Loucy (cell line): Measurements from ENCODE around the gene AMFR.

ENCODE experiments used
- H2AFZ ChIP-seq: fragments of 200-600 bp; sonication (generic); 2 replicates; pipeline ENCODE4 v1.6.0; 2016; ENCODE audit warnings: antibody characterized with exemption, mild to moderate bottlenecking, low read length, moderate library complexity
- H3F3A ChIP-seq: fragments of 200-600 bp; 2 replicates; pipeline ENCODE4 v1.6.0; 2016; ENCODE audit warnings: antibody characterized with exemption, low read depth, mild to moderate bottlenecking
- H3K27me3 ChIP-seq: fragments of 200-600 bp; sonication (generic); 2 replicates; pipeline ENCODE4 v1.6.1; 2014; ENCODE audit warnings: low read length, mild to moderate bottlenecking; ENCODE audit not compliant: insufficient read depth, poor library complexity, severe bottlenecking
- H3K36me3 ChIP-seq: fragments of 200-600 bp; sonication (generic); 2 replicates; pipeline ENCODE4 v1.6.1; 2016; ENCODE audit warnings: low read length; ENCODE audit not compliant: insufficient read depth
- H3K4me1 ChIP-seq: fragments of 200-600 bp; sonication (generic); 2 replicates; pipeline ENCODE4 v1.5.1; 2014; ENCODE audit warnings: low read length, mild to moderate bottlenecking; ENCODE audit not compliant: insufficient read depth, poor library complexity, severe bottlenecking
- H3K4me2 ChIP-seq: fragments of 200-600 bp; sonication (generic); 2 replicates; pipeline ENCODE4 v1.6.0; 2014; ENCODE audit warnings: antibody characterized with exemption, low read length, low read depth, mild to moderate bottlenecking; ENCODE audit not compliant: poor library complexity, severe bottlenecking
- H3K4me3 ChIP-seq: fragments of 200-600 bp; sonication (generic); 2 replicates; pipeline ENCODE4 v1.5.1; 2014; ENCODE audit warnings: low read length, mild to moderate bottlenecking, mixed read lengths; ENCODE audit not compliant: poor library complexity, severe bottlenecking
- H3K79me2 ChIP-seq: fragments of 200-600 bp; sonication (generic); 2 replicates; pipeline ENCODE4 v1.6.1; 2014; ENCODE audit warnings: low read length; ENCODE audit not compliant: insufficient read depth
- H3K9ac ChIP-seq: fragments of 200-600 bp; sonication (generic); 2 replicates; pipeline ENCODE4 v1.6.0; 2014; ENCODE audit warnings: mild to moderate bottlenecking, low read depth, low read length, moderate library complexity; ENCODE audit not compliant: poor library complexity, severe bottlenecking
- H3K9me2 ChIP-seq: fragments of 200-600 bp; sonication (generic); replicated peaks from 2 replicates; pipeline ENCODE4 v1.6.1; 2016; ENCODE audit warnings: low read depth, low read length, mixed read lengths
- H3K9me3 ChIP-seq: fragments of 200-600 bp; sonication (generic); 2 replicates; pipeline ENCODE4 v1.6.1; 2014; ENCODE audit warnings: mild to moderate bottlenecking, antibody characterized with exemption, low read length, low read depth; ENCODE audit not compliant: insufficient read depth
- H4K20me1 ChIP-seq: fragments of 200-600 bp; sonication (generic); 2 replicates; pipeline ENCODE4 v1.6.0; 2014; ENCODE audit warnings: antibody characterized with exemption, low read length, mild to moderate bottlenecking; ENCODE audit not compliant: insufficient read depth, poor library complexity, severe bottlenecking
- EZH2phosphoT487 ChIP-seq: fragments of 200-600 bp; IDR thresholded peaks from 2 replicates; pipeline ENCODE4 v1.6.1; 2018; ENCODE audit warnings: antibody characterized with exemption, mild to moderate bottlenecking, moderate library complexity, borderline replicate concordance
- TF ChIP-seq, protein P1 (sequence below): fragments of 200-600 bp; sonication (generic); conservative IDR thresholded peaks from 2 replicates; pipeline ENCODE4 v1.5.1; 2014; ENCODE audit warnings: mild to moderate bottlenecking, antibody characterized with exemption, low read length

The AMFR gene

GRCh38 chr16:56401482-56401881 is 23.9 kb downstream of the AMFR start:
- no peak overlapping the region for H3K4me3 ChIP-seq
- no peak overlapping the region for H2AFZ ChIP-seq
- H3F3A ChIP-seq: no peaks in the 10 kb centered on the region; the same call in 1 of the 2 replicates
- H3K9me2 ChIP-seq: no peaks in the 10 kb centered on the region
- H3K27me3 ChIP-seq: no peaks in the 10 kb centered on the region
- peaks cover 56% of the 10 kb centered on the region for H3K36me3 ChIP-seq
- no peak for TF ChIP-seq EZH2phosphoT487
- TF ChIP-seq, protein P1, sequence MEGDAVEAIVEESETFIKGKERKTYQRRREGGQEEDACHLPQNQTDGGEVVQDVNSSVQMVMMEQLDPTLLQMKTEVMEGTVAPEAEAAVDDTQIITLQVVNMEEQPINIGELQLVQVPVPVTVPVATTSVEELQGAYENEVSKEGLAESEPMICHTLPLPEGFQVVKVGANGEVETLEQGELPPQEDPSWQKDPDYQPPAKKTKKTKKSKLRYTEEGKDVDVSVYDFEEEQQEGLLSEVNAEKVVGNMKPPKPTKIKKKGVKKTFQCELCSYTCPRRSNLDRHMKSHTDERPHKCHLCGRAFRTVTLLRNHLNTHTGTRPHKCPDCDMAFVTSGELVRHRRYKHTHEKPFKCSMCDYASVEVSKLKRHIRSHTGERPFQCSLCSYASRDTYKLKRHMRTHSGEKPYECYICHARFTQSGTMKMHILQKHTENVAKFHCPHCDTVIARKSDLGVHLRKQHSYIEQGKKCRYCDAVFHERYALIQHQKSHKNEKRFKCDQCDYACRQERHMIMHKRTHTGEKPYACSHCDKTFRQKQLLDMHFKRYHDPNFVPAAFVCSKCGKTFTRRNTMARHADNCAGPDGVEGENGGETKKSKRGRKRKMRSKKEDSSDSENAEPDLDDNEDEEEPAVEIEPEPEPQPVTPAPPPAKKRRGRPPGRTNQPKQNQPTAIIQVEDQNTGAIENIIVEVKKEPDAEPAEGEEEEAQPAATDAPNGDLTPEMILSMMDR: peak; percentile 54
- H3K4me2 ChIP-seq: no peak overlapping the region
- H3K9ac ChIP-seq: no peak overlapping the region
- H3K79me2 ChIP-seq: no peaks in the 10 kb centered on the region
- H3K4me1 ChIP-seq: no peaks in the 10 kb centered on the region
- peaks cover 3% of the 10 kb centered on the region for H4K20me1 ChIP-seq
- no peaks in the 10 kb centered on the region for H3K9me3 ChIP-seq

DNA sequence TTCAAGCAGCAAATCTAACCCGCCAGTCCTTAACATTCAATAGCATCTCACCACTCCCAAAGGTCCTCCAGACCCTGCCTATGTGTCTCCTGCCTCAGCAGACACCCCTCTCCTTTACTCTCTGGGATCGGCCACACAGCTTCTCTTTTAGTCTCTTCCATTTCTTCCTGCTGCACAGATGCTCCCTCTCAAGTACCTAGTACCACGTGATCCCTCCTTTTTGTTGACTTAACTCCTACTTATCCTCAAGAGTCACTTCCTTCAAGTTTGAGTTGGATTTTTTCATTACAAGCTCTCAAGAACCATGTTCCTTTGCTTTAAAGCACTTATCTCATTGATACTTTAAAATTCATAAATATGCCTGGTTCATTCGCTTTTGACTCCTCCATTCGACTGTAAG is 24.9 kb downstream of the AMFR start:
- no peak overlapping the region for H3K4me3 ChIP-seq
- no peaks in the 10 kb centered on the region for H3K27me3 ChIP-seq
- no peaks in the 10 kb centered on the region for H3K9me3 ChIP-seq
- no peak overlapping the region for H2AFZ ChIP-seq
- H3K9me2 ChIP-seq: no peaks in the 10 kb centered on the region
- H4K20me1 ChIP-seq: peaks cover 3% of the 10 kb centered on the region
- no peaks in the 10 kb centered on the region for H3K79me2 ChIP-seq
- H3K4me2 ChIP-seq: no peak overlapping the region
- TF ChIP-seq, protein P1: no peak
- no peak for TF ChIP-seq EZH2phosphoT487
- no peaks in the 10 kb centered on the region; the same call in 1 of the 2 replicates for H3F3A ChIP-seq
- peaks cover 53% of the 10 kb centered on the region for H3K36me3 ChIP-seq
- no peak overlapping the region for H3K9ac ChIP-seq
- no peaks in the 10 kb centered on the region for H3K4me1 ChIP-seq

GRCh38 chr16:56399486-56399885 is 25.9 kb downstream of the AMFR start:
- H3F3A ChIP-seq: no peaks in the 10 kb centered on the region
- H3K79me2 ChIP-seq: no peaks in the 10 kb centered on the region
- H3K9me3 ChIP-seq: no peaks in the 10 kb centered on the region
- no peak overlapping the region for H3K9ac ChIP-seq
- H3K36me3 ChIP-seq: peaks cover 43% of the 10 kb centered on the region
- no peak overlapping the region for H3K4me2 ChIP-seq
- no peaks in the 10 kb centered on the region for H3K27me3 ChIP-seq
- H2AFZ ChIP-seq: no peak overlapping the region
- no peaks in the 10 kb centered on the region for H3K9me2 ChIP-seq
- no peaks in the 10 kb centered on the region for H3K4me1 ChIP-seq
- H4K20me1 ChIP-seq: peaks cover 3% of the 10 kb centered on the region
- TF ChIP-seq, protein P1: no peak
- no peak for TF ChIP-seq EZH2phosphoT487
- no peak overlapping the region for H3K4me3 ChIP-seq
